Activated CD4-positive, alpha-beta T cell treated with anti-CD3 and anti-CD28 coated beads for 24 hours (primary cell): Measurements from ENCODE around the gene DMWD.
"Not testable (repeated sequence)": the region's sequence is repeated elsewhere in the genome, so short reads cannot be mapped to it uniquely, and the experiment has no call there.

ENCODE experiments used
- DNase-seq, 2 donors: peaks; one replicate each; pipeline ENCODE4 v3.0.0-alpha.2; 2020; ENCODE audit warnings: low read depth in 2 of 2

The DMWD gene

DNA sequence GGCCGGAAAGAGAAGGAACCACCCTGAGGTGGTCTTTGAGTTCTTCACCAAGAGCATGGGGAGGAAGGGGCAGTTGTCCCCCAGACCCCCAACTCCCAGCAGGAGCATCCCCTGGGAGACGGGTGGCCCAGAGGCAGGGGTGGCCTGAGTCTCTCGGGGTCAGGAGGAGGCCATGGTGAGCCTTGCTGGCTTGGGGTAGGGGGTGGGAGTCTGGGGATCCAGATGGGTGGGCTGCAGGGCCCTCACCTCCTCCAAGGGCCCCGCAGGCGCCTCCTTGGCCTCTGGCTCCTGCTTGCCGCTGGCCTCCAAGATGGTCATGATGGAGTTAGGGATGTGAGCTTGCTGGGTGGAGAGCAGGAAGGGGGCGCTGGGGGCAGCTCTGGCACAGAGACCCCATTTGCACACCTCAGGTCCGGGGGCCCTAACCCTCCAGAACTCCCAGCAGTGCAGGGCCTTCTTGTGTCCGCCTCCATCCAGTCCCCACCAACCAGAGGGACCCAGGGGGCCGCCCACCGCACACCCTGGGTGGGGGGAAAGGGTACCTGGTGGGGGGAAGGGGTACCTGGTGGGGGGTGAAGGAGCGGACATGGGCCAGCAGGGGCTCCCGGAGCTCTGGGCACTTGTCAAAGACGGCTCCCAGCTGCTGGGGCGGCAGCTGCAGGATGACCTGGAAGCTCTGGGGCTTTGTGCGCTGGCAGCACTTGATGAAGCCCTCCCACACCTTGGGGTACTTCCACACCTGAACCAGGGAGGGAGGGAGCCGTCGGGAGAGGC is 23.8 kb upstream of the DMWD start:
- DNase-seq: no peak

DNA sequence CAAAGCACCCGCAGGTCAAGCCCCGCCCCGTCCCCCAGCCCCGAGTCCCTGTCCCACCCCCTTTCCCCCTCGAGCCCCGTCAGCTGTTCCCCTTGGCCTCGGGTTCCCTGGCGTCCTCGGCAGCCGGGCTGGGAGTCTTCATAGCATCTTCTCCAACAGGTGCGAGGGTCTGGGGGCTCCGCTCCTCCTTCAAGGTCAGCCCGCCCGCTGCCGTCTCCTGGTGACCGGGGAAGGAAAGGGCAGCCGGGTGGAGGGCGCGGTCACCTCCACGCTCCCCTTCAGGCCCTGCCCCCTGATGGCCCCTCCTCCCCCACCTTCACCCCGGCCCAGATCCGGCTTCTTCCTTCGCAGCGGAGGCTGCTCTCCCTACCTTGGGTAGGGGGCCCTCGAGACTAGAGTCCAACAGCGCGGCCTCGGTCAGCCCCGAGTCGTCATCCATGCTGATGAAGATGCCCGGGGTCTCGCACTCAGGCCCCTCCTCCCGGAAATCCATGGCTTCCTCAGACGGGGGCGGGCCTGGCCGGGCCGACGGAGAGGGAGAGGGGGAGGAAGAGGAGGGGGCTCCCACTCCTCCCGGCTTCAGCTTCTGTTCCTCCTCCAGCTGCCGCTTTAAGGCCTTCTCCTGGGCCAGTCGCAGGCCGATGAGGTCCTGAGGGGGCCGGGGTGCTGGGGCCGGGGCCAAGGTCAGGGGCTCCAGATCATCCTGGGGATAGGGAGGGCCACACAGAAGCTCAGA is 23.0 kb upstream of the DMWD start:
- no peak for DNase-seq

DNA sequence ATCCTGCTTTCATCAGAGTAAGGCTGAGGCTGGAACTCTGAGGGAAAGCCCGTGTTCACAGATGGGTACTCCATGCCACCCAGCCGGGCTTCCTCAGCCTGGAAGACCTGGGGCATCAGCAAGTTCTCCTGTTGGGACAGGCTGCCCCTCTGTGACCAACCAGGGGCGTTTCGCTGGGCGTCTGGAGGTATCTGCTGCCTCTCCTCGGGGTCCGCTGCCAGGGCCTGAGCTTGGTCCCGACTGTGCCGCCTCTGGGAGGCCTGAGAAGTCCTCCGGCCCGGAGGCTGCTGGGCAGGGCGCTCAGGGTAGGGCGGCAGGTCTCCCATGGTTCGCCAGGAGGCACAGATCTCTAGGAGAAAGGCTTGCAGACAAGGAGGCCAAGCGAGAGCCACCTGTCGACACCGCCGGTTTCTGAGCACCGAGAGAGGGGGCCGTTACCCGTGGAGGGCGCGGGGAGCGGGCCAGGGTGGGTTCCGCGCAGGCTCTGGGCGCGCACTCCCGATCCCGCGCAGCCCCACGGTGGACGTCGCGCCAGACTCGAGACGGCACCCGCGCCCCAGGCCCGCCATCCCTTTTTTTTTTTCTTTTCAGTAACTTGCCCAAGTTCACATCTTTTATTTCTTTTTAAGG is 22.3 kb upstream of the DMWD start, which contains the start of gene RSPH6A:
TSS of gene RSPH6A (minus strand) at position 458 of the 630 bp plus-strand sequence. CDS start at position 326, 132 bp downstream.
- DNase-seq: no peak

DNA sequence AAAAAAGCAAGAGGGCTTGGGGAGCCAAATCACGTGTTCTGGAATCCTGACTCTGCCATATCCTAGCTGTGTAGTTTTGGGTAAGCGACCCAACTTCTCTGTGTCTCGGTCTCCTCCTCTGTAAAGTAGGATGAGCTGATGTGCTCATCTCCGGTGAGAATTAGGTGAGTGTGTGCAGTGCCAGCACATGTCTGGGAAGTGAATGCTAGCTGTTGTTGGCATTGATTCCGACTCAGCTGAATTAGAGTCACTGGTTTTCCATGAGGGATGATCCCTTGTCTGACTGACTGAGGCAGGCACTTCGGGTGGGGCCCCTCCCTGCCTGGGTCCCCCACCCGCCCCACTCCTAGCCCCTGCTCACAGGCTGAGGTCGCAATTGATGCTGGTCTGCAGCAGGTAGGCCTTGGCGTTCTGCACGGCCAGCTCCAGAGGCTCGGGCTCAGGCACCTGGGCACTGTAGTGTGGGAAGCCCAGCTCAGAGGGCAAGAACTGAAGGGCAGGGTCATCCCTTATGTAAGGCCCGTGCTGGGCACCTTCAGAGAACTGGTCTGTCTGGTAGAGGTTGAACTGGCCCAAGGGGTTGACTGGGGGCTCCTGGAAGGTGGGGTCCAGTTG is 21.6 kb upstream of the DMWD start:
- no peak for DNase-seq

DNA sequence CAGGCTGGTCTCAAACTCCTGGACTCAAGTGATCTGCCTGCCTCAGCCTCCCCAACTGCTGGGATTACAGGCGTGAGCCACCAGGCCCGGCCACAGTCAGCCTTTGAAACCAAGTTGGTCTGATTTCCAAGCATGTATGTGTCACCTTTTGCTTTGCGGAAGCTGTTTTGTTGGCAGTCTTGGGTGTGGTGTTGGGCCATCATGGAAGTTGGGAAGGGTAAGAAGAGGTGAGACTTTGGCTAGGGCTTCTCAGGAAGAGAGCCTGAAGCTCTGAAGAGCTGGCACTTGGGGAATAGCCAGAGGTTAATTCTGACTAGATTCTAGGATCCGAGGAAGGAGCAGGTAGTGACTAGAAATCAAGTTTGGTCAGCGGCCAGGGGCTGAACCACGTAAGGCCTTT is 19.7 kb upstream of the DMWD start:
- no peak for DNase-seq

DNA sequence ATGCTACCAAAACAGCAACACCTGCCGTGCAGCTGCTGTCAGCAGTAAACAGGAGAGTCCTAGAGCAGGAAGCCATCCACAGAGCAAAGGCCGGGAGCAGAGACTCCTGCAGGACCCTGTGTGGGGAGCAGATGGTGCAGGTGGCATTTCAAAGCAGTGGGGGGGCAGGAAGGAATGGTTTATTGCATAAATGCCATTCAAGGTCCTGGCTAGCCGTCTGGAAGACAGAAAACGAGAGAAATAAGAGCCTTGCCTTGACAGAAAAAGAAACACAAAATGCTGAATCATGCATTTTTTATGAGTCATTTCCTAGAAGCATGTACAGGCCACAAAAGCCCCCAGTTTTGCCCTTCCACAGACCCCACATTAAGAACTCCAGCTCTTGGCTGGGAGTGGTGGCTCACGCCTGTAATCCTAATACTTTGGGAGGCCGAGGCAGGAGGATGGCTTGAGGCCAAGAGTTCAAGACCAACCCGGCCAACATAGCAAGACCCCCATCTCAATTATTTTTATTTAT is 17.1 kb upstream of the DMWD start:
- no peak for DNase-seq

DNA sequence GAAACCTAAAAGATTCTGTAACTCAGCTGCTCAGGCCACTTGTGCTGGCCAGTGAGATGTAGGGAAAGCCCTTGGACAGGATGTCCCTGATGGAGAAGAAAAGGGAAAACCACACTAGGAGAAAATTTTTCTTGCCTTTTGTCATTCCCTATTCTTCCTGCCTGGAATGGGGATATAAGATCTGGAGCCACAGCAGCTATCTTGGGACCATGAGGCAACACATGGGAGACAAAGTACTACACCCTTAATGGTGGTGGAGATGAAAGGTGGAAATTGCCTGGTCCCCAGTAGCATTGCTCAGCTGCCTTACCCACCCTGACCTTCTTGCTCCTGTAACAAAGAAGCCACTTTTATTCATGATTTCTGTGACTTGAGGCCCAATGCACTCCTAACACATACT is 13.1 kb upstream of the DMWD start:
- DNase-seq: no peak

DNA sequence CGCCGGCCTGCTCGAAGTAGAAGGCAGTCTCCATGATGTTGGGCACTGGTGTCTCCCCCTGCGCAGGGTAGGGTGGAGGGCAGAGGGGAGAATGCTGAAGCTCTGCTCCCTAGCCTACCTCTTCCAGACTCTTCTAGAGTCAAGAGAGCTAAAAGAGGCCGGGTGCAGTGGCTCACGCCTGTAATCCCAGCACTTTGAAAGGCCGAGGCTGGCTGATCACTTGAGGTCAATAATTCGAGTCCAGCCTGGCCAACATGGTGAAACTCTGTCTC is 12.2 kb upstream of the DMWD start:
- no peak for DNase-seq

DNA sequence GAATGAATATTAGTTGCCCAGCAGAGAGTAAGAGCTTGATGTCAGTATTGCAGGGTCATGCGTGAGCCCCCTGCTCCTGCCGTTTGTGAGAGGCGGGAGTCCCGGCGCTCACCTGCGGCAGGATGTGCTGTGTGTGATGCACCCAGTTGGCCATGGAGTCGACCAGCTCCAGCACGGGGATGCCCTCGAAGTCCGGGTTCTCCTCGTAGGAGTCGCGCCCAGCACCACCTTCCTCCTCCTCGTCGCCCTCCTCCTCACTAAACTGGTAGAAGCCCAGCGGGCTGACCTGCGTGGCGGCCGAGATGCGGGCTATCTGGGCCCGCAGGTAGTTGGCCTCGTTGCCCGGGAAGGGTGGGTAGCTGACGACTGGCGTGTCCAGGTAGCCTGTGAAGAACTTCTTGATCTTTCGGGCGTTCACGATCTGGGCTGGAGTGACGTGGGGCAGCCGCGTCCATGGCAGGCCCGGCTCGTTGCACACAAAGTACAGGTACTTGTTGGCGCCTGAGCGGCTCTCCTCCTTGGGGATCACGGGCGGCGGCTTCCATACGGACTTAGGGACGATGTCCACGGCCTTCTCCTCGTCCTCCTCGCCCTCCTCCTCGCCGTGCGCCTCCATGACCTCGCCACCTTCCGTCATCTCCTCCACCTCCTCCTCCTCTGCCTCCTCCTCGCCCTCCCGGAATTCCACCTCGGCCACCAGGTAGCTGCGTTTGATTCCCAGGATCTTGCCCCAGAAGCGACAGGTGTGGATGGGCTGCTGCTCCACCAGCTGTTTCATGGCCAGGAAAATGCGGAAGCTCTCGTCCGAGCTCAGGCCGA is 11.7 kb upstream of the DMWD start:
- no peak for DNase-seq

DNA sequence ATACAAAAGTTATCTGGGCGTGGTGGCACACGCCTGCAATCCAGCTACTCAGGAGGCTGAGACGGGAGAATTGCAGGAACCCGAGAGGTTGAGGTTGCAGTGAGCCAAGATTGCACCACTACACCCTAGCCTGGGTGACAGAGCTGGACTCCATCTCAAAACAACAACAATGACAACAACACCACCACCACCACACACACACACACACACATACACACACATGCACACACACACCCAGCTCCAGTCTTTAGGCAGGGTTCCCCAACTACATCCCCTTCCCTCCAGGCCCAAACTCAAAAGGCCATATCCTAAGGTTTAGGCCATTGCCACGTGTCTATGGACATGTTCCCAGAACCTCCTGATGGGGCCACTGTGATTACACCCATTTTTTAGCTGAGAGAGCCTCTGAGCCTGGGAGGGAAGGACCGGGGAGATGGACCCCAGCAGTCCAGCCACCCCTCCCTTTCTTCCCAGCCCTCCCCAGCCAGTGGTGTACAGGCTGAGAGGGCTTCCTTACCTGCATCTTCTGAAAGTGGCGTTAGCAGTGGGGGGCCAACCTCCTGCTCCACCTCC is 9.0 kb upstream of the DMWD start:
- DNase-seq: no peak

DNA sequence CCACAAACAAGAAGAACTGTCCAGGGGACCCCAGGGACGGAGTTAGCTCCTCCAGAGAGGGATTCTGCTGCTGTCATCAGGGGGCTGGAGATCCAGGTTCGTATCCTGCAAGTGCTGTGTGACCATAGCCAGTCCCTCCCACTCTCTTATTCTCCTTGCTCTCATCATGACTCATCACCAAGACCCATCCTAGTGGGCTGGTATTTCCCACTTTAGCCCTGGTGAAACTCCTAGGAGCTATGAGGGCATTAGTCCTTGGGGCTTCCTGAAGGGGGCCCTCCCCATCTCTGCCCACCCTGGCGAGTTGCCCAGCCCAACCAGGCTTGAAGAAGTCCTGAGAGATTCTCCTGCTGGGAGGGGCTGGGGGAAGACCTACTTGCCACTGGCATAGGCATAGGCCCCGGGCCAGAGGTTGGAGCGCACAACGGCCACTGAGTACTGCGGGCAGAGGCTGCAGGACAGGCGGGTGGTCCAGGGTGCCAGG is 7.5 kb upstream of the DMWD start:
- no peak for DNase-seq

DNA sequence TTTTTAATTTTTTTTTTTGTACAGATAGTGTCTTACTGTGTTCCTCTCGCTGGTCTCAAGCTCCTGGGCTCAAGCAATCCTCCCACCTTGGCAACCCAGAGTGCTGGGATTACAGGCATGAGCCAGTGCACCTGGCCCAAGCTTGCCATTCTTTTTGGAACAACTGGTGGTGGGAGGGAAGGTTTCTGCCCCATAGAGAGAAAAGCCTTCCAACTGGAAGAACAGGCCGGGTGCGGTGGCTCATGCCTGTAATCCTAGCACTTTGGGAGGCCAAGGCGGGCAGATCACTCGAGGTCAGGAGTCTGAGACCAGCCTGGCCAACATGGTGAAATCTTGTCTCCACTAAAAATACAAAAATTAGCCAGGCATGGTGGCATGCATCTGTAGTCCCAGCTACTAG is 6.9 kb upstream of the DMWD start:
- DNase-seq: not testable (repeated sequence)

DNA sequence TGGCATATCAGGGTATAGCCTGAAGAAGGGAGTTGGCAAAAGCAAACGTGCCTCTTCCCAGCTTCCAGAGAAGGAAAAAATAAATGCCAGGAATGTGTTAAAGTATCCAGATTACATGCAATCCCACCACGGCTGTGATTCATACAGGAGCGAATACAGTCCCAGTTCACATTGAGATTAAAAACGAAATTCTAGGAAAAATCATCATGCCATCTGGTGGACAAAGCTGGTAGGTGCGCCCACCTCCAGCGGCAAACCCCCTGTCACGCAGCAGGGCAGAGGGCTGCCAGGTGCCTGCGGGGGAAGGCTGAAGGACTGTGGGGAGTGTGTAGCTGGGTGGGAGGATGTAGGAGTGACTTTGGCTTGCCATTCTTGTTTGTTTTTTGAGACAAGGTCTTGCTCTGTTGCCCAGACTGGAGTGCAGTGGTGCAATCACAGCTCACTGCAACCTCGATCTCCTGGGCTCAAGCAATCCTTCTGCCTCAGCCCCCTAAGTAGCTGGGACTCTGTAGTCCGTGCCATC is 6.4 kb upstream of the DMWD start:
- peak in 1 of 2 donors; percentile 43 for DNase-seq

DNA sequence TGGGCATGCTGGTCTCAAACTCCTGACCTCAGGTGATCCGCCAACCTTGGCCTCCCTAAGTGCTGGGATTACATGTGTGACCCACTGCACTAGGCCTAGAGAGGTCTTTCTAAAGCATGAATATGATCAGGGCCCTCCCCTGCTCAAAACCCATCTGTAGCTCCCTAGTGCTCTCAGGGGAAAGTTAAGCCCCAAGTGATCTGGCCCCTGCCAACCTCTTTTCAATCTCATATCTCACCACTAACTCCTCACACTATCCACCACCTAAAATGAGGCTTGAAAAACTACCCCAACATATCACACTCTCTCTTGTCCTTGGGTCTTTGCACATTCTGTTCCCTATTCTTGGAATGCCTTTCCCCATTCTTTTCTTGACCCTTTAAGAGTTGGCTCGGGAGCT is 2.0 kb upstream of the DMWD start:
- DNase-seq: no peak

DNA sequence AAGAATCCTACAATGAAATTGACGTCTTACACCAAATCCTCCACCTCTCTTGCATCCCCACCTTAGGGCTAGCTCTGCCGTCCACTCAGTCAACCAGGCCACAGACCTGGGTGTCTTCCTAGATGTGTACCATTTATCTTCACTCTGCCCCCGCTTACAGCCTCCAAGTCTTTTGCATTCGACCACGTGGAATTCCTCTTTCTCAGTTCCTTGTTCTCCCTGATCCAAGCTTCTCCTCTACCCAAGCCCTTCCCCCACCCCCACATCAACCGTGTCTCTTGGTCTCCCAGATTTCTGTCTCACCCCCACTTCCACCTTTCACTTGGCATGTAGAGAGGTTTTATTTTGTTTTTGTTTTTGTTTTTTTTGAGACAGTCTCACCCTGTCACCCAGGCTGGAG is 1.2 kb upstream of the DMWD start:
- DNase-seq: no peak

DNA sequence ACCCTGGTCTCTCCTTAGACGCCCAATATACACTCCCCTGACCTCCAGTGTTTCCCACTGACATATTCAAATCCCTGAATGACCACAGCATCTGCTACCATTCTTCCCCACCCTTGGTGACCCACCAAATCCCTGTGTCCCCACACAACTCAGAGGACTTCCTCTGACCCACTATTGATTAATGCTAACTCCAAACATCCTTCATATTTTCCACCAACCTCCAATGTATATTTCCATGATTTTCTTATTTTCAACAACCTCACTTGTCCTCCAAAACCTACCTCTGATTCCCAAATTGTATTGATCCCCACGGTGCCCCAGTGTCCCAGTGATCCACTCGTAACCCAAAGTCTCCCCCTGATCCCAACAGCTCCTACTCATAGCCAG is 526 bp upstream of the DMWD start:
- no peak for DNase-seq

DNA sequence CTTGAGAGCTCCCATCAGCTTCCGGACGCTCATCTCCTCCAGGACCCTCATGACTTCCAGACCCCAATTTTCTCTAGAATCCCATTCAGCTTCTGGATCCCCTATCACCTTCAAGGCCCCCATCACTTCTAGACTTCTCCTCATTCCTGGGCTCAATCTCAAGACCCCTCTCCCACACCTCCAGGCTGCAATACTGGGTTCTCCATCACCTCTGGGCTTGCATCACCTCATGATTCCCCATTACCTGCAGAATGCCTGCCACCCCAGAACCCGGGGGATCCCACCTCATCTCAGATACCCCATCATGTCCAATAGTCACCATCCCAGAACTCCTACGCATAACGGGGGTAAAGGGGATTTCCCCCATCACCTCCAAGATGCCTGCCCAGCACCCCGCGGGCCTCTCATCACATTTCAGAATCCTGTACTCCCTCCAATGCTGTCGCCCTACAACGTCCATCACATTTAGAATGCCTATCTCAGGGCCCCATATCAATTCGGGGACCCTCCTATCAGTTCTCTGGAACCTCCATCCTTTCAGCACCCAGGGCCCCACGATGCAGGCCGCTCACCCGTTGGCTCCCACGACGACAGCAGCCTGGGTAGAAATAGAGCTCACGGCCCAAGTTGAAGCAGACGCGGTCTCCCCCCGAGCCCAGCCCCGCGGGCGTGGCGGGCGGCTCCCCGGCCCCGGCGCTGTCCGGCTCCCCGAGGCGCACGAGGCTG is 738 bp downstream of the DMWD start:
- DNase-seq: no peak

DNA sequence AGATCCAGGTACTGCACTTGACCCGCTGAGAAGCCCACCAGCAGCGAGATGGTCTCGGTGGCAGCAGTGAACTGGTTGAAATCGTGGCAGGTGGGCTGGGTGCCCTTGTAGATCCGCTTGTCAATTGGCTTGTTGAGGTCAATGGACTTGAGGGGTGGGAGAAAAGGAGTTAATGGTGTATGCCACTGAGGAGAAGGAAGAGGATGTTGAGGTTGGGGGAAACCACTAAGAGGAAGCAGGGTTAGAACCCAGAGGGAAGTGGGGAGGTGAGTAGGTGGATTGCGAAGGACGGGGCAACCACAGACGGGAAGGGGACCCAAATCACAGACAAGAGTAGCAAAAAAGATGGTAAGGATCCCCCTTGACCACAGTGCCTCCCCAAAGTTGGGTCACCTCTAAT is 1.7 kb downstream of the DMWD start:
- no peak for DNase-seq

DNA sequence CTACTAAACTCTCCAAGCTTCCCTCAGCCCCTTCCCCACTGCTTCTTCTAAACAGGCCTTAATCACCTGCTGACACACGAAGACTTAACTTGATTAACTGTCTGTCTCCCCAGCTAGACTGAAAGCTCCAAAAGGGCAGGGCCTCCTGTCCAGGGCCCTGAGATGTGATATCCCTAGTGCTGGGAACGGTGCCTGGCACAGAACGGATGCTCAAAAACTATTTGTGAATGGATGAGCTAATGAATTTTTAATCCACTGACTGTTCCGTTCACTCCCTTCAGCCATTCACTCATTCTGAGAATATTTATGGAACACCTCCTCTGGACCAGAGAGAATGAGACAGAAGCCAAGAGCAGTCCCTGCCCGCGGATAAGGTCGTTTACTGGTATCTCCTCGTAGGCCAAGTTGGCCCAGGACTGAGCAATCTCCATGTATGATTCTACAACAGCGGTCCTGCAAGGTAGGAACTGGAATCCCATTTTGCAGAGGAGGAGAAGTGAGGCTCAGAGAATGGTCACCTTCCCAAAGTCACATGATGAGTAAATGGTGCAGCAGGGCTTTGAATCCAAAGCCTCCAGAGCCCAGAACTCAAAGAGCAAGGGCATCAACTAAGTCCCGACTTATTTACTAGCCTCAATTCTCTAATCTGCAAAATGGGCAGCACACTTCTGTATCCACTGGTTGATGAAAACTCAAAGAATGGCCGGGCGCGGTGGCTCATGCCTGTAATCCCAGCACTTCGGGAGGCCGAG is 3.4 kb downstream of the DMWD start:
- DNase-seq: no peak

DNA sequence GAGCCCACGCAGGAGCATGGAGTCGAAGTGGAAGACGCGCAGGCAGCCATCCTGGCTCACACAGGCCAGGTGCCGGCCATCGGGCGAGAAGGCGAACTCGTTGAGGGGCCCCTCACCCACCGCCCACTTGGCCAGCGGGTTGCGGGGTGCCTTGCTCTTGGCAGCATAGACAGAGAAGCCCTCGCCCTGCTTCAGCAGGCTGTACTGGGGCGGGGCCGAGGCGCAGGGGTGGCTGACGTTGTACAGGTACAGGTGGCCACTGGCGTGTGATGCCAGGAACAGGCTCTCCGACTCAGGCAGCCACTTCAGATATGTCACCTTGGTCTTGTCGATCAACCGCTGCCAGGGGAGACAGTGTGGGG is 6.1 kb downstream of the DMWD start:
- DNase-seq: no peak
